Astrocyte of the cerebellum (primary cell): ENCODE measurements around the gene SFXN5.

Experiments
- DNase-seq: peaks from one replicate; pipeline ENCODE4 v3.0.0-alpha.2; 2011; ENCODE audit warnings: low read depth
- H3K4me3 ChIP-seq: 2 replicates; pipeline ENCODE4 v1.5.1; 2011; ENCODE audit warnings: mild to moderate bottlenecking, low read depth, low read length, moderate library complexity
- CTCF ChIP-seq: IDR thresholded peaks from 2 replicates; pipeline ENCODE4 v1.5.1; 2012; ENCODE audit warnings: low read length, low read depth, moderate library complexity, mild to moderate bottlenecking; ENCODE audit errors: missing control alignments
- in situ Hi-C: cut with HindIII; loops from 2 replicates; pipeline ENCODE4 v1.10.0; 2017; ENCODE audit warnings: low sequenced_read_pairs

Gene SFXN5

GRCh38 chr2:72900191-72900825 lies 171.2 kb downstream of the SFXN5 start:
- in situ Hi-C loops: no loop called here
- TF ChIP-seq CTCF: no peak

GRCh38 chr2:72898585-72898906 lies 173.0 kb downstream of the SFXN5 start:
- DNase-seq: no peak
- in situ Hi-C loops: no loop called here
- TF ChIP-seq CTCF: no peak
- H3K4me3 ChIP-seq: no peak overlapping the region

More at GRCh38 chr2:72900191-72900825, 171.2 kb downstream of the SFXN5 start:
- DNase-seq: no peak
- H3K4me3 ChIP-seq: no peak overlapping the region

GRCh38 chr2:72897785-72898584 lies 173.5 kb downstream of the SFXN5 start:
- no peak for TF ChIP-seq CTCF
- in situ Hi-C loops: no loop called here
- H3K4me3 ChIP-seq: no peak overlapping the region
- no peak for DNase-seq

GRCh38 chr2:72896446-72896845 lies 175.1 kb downstream of the SFXN5 start:
- H3K4me3 ChIP-seq: no peak overlapping the region
- no peak for DNase-seq
- no peak for TF ChIP-seq CTCF
- in situ Hi-C loops: no loop called here

- no peak overlapping the region for H3K4me3 ChIP-seq
- TF ChIP-seq CTCF: no peak
- in situ Hi-C loops: no loop called here
- no peak for DNase-seq
These were observed 175.7 kb downstream of the SFXN5 start for GRCh38 chr2:72895759-72896281.

- TF ChIP-seq CTCF: no peak
- in situ Hi-C loops: no loop called here
- no peak for DNase-seq
- H3K4me3 ChIP-seq: no peak overlapping the region
These were observed 176.4 kb downstream of the SFXN5 start for GRCh38 chr2:72895154-72895553.
